ENCODE results near the gene BIRC3.

The BIRC3 gene

DNA sequence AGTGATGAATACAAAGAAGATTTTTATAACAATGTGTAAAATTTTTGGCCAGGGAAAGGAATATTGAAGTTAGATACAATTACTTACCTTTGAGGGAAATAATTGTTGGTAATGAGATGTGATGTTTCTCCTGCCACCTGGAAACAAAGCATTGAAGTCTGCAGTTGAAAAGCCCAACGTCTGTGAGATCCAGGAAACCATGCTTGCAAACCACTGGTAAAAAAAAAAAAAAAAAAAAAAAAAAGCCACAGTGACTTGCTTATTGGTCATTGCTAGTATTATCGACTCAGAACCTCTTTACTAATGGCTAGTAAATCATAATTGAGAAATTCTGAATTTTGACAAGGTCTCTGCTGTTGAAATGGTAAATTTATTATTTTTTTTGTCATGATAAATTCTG, 5.3 kb downstream of the BIRC3 start:
- TF ChIP-seq, protein P1, sequence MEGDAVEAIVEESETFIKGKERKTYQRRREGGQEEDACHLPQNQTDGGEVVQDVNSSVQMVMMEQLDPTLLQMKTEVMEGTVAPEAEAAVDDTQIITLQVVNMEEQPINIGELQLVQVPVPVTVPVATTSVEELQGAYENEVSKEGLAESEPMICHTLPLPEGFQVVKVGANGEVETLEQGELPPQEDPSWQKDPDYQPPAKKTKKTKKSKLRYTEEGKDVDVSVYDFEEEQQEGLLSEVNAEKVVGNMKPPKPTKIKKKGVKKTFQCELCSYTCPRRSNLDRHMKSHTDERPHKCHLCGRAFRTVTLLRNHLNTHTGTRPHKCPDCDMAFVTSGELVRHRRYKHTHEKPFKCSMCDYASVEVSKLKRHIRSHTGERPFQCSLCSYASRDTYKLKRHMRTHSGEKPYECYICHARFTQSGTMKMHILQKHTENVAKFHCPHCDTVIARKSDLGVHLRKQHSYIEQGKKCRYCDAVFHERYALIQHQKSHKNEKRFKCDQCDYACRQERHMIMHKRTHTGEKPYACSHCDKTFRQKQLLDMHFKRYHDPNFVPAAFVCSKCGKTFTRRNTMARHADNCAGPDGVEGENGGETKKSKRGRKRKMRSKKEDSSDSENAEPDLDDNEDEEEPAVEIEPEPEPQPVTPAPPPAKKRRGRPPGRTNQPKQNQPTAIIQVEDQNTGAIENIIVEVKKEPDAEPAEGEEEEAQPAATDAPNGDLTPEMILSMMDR (IDR thresholded peaks at IDR 0.05; ENCODE audit: insufficient read depth, low read depth, low read length, missing control alignments): no peak
- H3K4me3 ChIP-seq (ENCODE audit: low read depth, low read length): peak overlapping the region; percentile 68
- DNase-seq (ENCODE audit: low read depth): peak; percentile 47

DNA sequence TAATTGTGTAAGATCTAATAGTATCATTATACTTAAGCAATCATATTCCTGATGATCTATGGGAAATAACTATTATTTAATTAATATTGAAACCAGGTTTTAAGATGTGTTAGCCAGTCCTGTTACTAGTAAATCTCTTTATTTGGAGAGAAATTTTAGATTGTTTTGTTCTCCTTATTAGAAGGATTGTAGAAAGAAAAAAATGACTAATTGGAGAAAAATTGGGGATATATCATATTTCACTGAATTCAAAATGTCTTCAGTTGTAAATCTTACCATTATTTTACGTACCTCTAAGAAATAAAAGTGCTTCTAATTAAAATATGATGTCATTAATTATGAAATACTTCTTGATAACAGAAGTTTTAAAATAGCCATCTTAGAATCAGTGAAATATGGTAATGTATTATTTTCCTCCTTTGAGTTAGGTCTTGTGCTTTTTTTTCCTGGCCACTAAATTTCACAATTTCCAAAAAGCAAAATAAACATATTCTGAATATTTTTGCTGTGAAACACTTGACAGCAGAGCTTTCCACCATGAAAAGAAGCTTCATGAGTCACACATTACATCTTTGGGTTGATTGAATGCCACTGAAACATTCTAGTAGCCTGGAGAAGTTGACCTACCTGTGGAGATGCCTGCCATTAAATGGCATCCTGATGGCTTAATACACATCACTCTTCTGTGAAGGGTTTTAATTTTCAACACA, 6.4 kb downstream of the BIRC3 start:
- no peak overlapping the region; the same call in 1 of the 2 replicates for H3K4me3 ChIP-seq (ENCODE audit: low read depth, low read length)
- no peak for DNase-seq (ENCODE audit: low read depth)
- TF ChIP-seq, protein P1 (IDR thresholded peaks at IDR 0.05; ENCODE audit: insufficient read depth, low read depth, low read length, missing control alignments): no peak

DNA sequence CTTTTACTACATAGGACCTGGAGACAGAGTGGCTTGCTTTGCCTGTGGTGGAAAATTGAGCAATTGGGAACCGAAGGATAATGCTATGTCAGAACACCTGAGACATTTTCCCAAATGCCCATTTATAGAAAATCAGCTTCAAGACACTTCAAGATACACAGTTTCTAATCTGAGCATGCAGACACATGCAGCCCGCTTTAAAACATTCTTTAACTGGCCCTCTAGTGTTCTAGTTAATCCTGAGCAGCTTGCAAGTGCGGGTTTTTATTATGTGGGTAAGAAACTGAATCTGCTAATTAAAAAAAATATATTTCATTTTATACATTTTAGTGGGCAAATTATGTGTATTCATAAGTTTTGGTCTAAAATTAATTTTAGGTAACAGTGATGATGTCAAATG, 7.8 kb downstream of the BIRC3 start:
- no peak overlapping the region for H3K4me3 ChIP-seq (ENCODE audit: low read depth, low read length)
- peak; percentile 51 for DNase-seq (ENCODE audit: low read depth)
- TF ChIP-seq, protein P1 (IDR thresholded peaks at IDR 0.05; ENCODE audit: insufficient read depth, low read depth, low read length, missing control alignments): no peak

DNA sequence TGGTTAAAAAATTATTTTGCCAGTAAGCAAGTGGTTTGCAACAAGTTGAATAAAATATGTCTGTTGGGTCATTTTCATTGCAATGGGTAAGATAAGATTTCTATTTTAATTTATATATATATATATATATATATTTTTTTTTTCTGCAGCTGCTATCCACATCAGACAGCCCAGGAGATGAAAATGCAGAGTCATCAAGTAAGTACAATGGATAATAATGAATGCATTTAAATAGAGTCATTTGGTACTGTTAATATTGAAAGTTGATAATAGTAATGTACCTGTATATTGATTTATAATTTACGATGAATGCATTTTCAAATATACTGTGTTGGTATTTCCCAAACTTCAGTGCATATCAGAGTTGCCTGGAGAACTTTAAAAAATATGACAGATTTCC, 11.5 kb downstream of the BIRC3 start:
- no peak for DNase-seq (ENCODE audit: low read depth)
- TF ChIP-seq, protein P1 (IDR thresholded peaks at IDR 0.05; ENCODE audit: insufficient read depth, low read depth, low read length, missing control alignments): no peak
- no peak overlapping the region for H3K4me3 ChIP-seq (ENCODE audit: low read depth, low read length)

DNA sequence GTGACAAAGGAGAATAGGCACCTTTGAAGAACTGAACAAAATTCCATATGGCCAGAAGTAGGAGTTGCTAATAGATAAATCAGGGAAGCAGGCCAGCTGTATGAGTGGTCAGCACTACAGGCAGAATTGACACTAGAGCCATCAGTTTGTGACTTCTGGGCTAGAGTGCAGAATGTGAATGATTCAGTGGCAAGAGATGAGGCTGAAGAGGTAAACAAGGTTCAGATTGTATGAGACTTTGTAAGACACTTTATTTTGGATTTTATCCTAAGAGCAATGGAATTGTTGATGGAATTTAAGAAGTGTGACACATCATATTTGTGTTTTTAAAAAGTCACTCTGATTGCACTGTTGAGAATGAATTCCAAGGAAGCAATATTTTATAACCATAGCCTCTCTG, 12.9 kb downstream of the BIRC3 start:
- H3K4me3 ChIP-seq (ENCODE audit: low read depth, low read length): no peak overlapping the region
- no peak for DNase-seq (ENCODE audit: low read depth)
- TF ChIP-seq, protein P1 (IDR thresholded peaks at IDR 0.05; ENCODE audit: insufficient read depth, low read depth, low read length, missing control alignments): no peak

DNA sequence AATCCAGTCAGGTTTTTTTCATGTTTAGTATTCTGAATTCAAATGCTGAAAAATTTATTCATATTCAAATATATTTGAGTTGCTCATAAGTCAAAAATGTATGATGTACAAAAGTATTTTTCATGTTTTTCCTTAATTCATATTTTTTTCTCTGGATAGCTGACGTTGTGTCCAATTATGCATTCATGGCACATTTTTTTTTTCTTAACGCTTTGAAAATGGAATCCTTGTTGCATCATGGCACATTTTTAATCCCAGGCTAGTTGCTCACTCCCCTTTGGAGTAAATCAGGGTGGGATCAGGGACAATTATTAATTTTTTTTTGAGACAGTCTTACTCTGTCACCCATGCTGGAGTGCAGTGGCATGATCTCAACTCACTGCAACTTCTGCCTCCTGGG, 14.1 kb downstream of the BIRC3 start:
- DNase-seq (ENCODE audit: low read depth): no peak
- TF ChIP-seq, protein P1 (IDR thresholded peaks at IDR 0.05; ENCODE audit: insufficient read depth, low read depth, low read length, missing control alignments): no peak
- H3K4me3 ChIP-seq (ENCODE audit: low read depth, low read length): no peak overlapping the region

DNA sequence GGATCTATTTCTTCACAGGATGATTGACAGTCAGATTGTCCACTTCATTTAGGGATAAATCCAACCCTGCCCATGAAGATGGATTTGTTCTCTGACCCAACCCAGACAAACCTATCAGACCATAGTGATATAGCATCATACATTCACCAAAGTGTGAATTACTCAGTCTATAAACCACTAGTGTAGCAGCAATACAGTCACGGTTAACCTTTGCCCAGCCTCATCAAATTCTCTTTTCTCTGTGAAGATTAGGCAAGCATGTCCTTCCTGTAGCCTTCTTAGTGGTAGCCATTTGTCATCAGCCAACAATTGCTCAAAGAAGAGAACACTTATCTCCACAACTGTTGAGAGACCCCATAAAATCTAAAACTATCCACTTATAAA, 15.3 kb downstream of the BIRC3 start:
- DNase-seq (ENCODE audit: low read depth): no peak
- TF ChIP-seq, protein P1 (IDR thresholded peaks at IDR 0.05; ENCODE audit: insufficient read depth, low read depth, low read length, missing control alignments): no peak
- no peak overlapping the region for H3K4me3 ChIP-seq (ENCODE audit: low read depth, low read length)

Measured in GM12865 (cell line).